HG03439 (cell line): ENCODE data around the gene TEX19.

Source experiments
- ATAC-seq: cut with Tn5 transposase; IDR thresholded peaks from one replicate; pipeline ENCODE4 v1.9.1; 2021; ENCODE audit warnings: mild to moderate bottlenecking, moderate library complexity; ENCODE audit not compliant: unreplicated experiment

TEX19 gene, protein sequence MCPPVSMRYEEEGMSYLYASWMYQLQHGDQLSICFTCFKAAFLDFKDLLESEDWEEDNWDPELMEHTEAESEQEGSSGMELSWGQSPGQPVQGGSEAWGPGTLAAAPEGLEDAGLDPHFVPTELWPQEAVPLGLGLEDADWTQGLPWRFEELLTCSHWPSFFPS

GRCh38 chr17:82358465-82359350 is at the start of gene TEX19:
Gene TEX19, plus strand, starts transcription at chr17:82359247. Its CDS starts 2,904 bp downstream, at chr17:82362151.
- ATAC-seq: no peak

DNA sequence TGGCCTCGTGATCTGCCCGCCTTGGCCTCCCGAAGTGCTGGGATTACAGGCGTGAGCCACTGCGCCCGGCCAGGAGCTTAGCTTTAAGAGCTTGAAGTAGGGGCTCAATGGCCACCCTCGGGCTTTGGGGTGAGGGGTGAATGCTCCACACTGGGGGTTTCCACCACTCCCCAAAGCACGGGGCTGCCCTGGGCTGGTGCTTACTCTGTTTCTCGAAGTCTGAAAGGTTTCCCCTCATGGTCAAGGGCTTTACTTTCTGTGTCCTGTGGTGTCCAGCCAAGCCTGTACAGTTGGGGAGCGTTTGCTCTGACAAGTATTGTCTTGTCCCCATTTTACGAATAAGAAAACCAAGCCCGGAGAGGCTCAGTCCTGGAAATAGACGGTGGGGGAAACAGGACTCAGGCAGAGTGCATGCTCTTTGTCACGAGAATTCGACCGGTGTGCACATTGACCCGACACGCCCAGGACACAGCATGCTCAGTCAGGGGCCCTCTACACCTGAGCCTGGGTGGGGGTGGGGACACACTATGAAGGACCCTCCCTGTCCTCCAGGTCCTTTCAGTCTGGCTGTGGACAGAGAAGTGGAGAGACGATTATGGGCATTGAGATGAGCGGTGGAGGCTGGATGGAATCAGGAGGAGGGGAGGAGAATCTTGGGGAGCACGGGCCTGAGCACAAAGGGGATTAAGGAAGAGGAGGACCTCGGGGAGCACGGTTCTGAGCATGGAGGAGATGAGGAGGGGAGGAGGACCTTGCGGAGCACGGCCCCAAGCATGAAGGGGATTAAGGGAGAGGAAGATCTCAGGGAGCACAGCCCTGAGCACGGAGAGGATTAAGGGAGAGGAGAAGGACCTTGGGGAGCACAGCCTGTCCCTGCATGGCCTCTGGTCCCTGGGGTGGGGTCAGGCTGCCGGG is 49.1 kb upstream of the TEX19 start:
- ATAC-seq: no peak

- no peak for ATAC-seq
Measured at GRCh38 chr17:82310877-82311276, 48.2 kb upstream of the TEX19 start.

DNA sequence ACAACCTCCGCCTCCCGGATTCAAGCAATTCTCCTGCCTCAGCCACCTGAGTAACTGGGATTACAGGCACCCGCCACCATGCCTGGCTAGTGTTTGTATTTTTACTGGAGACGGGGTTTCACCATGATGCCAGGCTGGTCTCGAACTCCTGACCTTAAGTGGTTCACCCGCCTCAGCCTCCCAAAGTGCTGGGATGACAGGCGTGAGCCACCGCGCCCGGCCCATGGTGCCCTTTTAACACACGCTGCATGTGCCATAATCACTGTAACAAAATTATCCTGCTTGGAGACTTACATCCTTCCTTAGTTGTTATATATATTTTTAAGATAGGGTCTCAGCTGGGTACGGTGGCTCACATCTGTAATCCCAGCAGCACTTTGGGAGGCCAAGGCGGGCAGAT is 47.1 kb upstream of the TEX19 start:
- ATAC-seq: no peak

DNA sequence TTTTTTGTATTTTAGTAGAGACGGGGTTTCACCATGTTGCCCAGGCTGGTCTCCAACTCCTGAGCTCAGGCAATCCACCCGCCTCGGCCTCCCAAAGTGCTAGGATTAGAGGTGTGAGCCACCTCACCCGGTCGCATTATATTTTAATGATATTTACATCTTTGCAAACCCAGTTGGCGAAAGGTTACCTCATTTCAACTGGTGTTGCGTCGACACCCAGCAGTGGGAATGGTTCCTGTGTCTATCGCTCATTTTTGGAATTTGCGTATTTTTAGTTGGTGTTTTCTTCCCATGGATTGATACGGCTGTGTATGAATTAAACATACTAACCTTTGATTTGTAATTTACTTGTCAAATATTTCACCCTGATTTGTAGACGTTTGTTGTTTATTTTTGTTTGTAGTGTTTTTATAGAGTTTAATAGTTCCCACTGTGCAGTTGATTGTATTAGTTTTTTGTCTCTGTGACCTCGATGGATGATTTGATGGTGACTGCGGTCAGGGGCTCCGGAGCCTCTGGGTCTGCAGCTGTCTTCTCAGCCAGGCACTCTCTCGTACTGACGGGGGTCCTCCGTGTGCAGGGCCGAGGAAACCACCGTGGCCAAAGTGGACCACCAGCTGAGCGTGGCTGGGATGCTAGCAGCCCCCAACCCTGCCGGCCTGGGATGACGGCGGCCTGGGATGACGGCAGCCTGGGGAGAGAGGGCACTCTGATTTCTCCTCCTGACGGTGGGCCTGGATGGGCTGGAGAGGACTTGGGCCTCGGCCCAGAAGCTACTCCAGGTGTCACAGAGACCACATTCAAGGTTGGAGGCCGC is 45.6 kb upstream of the TEX19 start:
- ATAC-seq: no peak

- ATAC-seq: no peak
Measured at GRCh38 chr17:82314012-82314726, 44.9 kb upstream of the TEX19 start.

- no peak for ATAC-seq
Measured at GRCh38 chr17:82314727-82315605, 44.1 kb upstream of the TEX19 start.

GRCh38 chr17:82315703-82316358 is 43.2 kb upstream of the TEX19 start:
- no peak for ATAC-seq

GRCh38 chr17:82316651-82317393 is 42.2 kb upstream of the TEX19 start:
- ATAC-seq: no peak

- ATAC-seq: no peak
Measured at GRCh38 chr17:82317394-82318168, 41.5 kb upstream of the TEX19 start, which contains the start of gene CD7. Gene CD7, minus strand, starts transcription at chr17:82317608. Its CDS starts 113 bp downstream, at chr17:82317495.

DNA sequence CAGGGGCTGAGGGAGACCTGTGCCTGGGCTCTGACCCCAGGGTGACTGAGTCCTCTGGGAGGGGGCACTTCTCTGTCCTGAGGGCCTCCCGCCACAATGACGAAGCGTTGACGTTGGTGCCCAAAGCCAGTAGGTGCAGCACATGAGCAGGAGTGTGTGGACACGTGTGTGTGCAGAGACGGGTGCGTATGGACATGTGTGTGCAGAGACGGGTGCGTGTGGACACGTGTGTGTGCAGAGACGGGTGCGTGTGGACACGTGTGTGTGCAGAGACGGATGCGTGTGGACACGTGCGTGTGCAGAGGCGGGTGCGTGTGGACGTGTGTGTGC is 40.9 kb upstream of the TEX19 start:
- no peak for ATAC-seq

DNA sequence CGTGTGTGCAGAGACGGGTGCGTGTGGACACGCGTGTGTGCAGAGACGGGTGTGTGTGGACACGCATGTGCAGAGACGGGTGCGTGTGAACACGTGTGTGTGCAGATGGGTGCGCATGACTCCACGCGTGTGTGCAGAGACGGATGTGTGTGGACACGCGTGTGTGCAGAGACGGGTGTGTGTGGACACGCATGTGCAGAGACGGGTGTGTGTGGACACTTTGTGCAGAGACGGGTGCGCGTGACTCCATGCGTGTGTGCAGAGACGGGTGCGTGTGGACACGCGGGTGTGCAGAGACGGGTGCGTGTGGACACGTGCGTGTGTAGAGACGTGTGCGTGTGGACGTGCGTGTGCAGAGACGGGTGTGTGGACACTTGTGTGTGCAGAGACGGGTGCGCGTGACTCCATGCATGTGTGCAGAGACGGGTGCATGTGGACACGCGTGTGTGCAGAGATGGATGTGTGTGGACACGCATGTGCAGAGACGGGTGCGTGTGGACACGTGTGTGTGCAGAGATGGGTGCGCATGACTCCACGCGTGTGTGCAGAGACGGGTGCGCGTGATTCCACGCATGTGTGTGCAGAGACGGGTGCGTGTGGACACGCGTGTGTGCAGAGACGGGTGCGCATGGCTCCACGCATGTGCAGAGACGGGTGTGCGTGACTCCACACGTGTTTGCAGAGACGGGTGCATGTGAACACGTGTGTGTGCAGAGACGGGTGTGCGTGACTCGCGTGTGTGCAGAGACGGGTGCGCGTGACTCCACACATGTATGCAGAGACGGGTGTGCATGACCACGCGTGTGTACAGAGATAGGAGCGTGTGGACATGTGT is 40.1 kb upstream of the TEX19 start:
- no peak for ATAC-seq

DNA sequence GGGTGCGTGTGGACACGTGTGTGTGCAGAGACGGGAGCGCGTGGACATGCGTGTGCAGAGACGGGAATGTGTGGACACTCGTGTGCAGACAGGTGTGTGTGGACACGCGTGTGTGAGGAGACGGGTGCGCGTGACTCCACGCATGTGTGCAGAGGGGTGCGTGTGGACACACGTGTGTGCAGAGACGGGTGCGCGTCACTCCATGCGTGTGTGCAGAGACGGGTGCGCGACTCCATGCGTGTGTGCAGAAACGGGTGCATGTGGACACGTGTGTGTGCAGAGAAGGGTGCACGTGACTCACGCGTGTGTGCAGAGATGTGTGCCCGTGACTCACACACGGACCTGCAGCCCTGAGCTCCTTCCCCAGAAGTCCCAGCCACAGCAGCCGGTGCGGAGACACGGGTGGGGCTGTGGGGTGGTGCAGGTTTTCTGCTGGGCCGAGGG is 39.4 kb upstream of the TEX19 start:
- ATAC-seq: no peak

- ATAC-seq: no peak
Measured at GRCh38 chr17:82320140-82320840, 38.8 kb upstream of the TEX19 start.
